H9 (cell line): ENCODE data around the gene COMT. TPM values are rescaled to one million over a fixed set of nuclear protein-coding genes. Genes with fewer than 3 reads are reported as not detected.

Experiments used
- DNase-seq: peaks from one replicate; pipeline ENCODE4 v3.0.0-alpha.2; 2017
- H2AFZ ChIP-seq: one replicate; pipeline ENCODE4 v1.6.1; 2013; ENCODE audit warnings: mild to moderate bottlenecking, low read length, control low read depth, moderate library complexity
- H2AK5ac ChIP-seq: 2 replicates; pipeline ENCODE4 v1.6.1; 2013; ENCODE audit warnings: low read length, control low read depth, mixed read lengths; ENCODE audit not compliant: insufficient read length
- H2BK120ac ChIP-seq: one replicate; pipeline ENCODE4 v1.6.1; 2013; ENCODE audit warnings: low read depth, mild to moderate bottlenecking, low read length, control low read depth, inconsistent platforms; ENCODE audit not compliant: poor library complexity, severe bottlenecking
- H2BK12ac ChIP-seq: 2 replicates; pipeline ENCODE4 v1.6.1; 2013; ENCODE audit warnings: low read length, control low read depth, mixed read lengths, low read depth; ENCODE audit not compliant: insufficient read length
- H2BK15ac ChIP-seq: 2 replicates; pipeline ENCODE4 v1.6.1; 2013; ENCODE audit warnings: low read depth, low read length, control low read depth
- H2BK20ac ChIP-seq: one replicate; pipeline ENCODE4 v1.6.1; 2013; ENCODE audit warnings: low read depth, mild to moderate bottlenecking, low read length, control low read depth, inconsistent platforms; ENCODE audit not compliant: poor library complexity, severe bottlenecking
- H2BK5ac ChIP-seq: 2 replicates; pipeline ENCODE4 v1.6.1; 2013; ENCODE audit warnings: low read length, control low read depth, mixed read lengths; ENCODE audit not compliant: insufficient read length
- H3K14ac ChIP-seq: 2 replicates; pipeline ENCODE4 v1.6.1; 2013; ENCODE audit warnings: low read length, control low read depth; ENCODE audit not compliant: insufficient read depth
- H3K18ac ChIP-seq: 2 replicates; pipeline ENCODE4 v1.6.1; 2013; ENCODE audit warnings: low read depth, mild to moderate bottlenecking, mixed read lengths, low read length, control low read depth; ENCODE audit not compliant: insufficient read length
- H3K23ac ChIP-seq: 2 replicates; pipeline ENCODE4 v1.6.1; 2013; ENCODE audit warnings: low read length, control low read depth, mixed read lengths, low read depth; ENCODE audit not compliant: insufficient read length
- H3K23me2 ChIP-seq: 2 replicates; pipeline ENCODE4 v1.6.1; 2013; ENCODE audit warnings: low read depth, mild to moderate bottlenecking, mixed read lengths, low read length, control low read depth; ENCODE audit not compliant: insufficient read length, poor library complexity, severe bottlenecking
- H3K27ac ChIP-seq: 2 replicates; pipeline ENCODE4 v1.5.1; 2013; ENCODE audit warnings: low read length, control low read depth, mixed read lengths, low read depth; ENCODE audit not compliant: insufficient read length
- H3K27me3 ChIP-seq: 2 replicates; pipeline ENCODE4 v1.6.1; 2013; ENCODE audit warnings: low read length, control low read depth, inconsistent platforms; ENCODE audit not compliant: insufficient read depth
- H3K4ac ChIP-seq: 2 replicates; pipeline ENCODE4 v1.6.1; 2013; ENCODE audit warnings: low read depth, mild to moderate bottlenecking, control low read depth, inconsistent platforms, low read length, moderate library complexity
- H3K4me1 ChIP-seq: 2 replicates; pipeline ENCODE4 v1.6.1; 2013; ENCODE audit warnings: low read length, control low read depth, inconsistent platforms; ENCODE audit not compliant: insufficient read depth
- H3K4me2 ChIP-seq: 2 replicates; pipeline ENCODE4 v1.6.1; 2013; ENCODE audit warnings: low read length, control low read depth, mixed read lengths; ENCODE audit not compliant: insufficient read length, insufficient read depth
- H3K56ac ChIP-seq: 2 replicates; pipeline ENCODE4 v1.6.1; 2013; ENCODE audit warnings: low read depth, mild to moderate bottlenecking, mixed read lengths, low read length, control low read depth; ENCODE audit not compliant: insufficient read length
- H3K79me1 ChIP-seq: 2 replicates; pipeline ENCODE4 v1.6.1; 2013; ENCODE audit warnings: low read depth, mild to moderate bottlenecking, moderate library complexity, low read length, control low read depth, inconsistent platforms; ENCODE audit not compliant: insufficient read depth, poor library complexity, severe bottlenecking
- H3K79me2 ChIP-seq: 2 replicates; pipeline ENCODE4 v1.6.1; 2013; ENCODE audit warnings: low read length, control low read depth, inconsistent platforms; ENCODE audit not compliant: insufficient read depth
- H3K9ac ChIP-seq: 2 replicates; pipeline ENCODE4 v1.6.1; 2013; ENCODE audit warnings: low read length, control low read depth, mixed read lengths; ENCODE audit not compliant: insufficient read length; ENCODE audit errors: extremely low read depth
- H3K9me3 ChIP-seq: one replicate; pipeline ENCODE4 v1.6.1; 2013; ENCODE audit warnings: low read depth, low read length, inconsistent platforms; ENCODE audit not compliant: control insufficient read depth
- H3T11ph ChIP-seq: one replicate; pipeline ENCODE4 v1.6.1; 2013; ENCODE audit warnings: mild to moderate bottlenecking, low read length, control low read depth, inconsistent platforms
- H4K20me1 ChIP-seq: one replicate; pipeline ENCODE4 v1.6.1; 2013; ENCODE audit not compliant: control insufficient read depth, insufficient read length, insufficient read depth
- H4K5ac ChIP-seq: 2 replicates; pipeline ENCODE4 v1.6.1; 2013; ENCODE audit warnings: low read depth, mild to moderate bottlenecking, mixed read lengths, low read length, control low read depth; ENCODE audit not compliant: insufficient read length
- H4K8ac ChIP-seq: replicated peaks from 2 replicates; pipeline ENCODE4 v1.6.1; 2013; ENCODE audit warnings: low read length, control low read depth, mixed read lengths, low read depth; ENCODE audit not compliant: insufficient read length
- H4K91ac ChIP-seq: 2 replicates; pipeline ENCODE4 v1.6.1; 2013; ENCODE audit warnings: low read depth, mild to moderate bottlenecking, moderate library complexity, mixed read lengths, low read length, control low read depth; ENCODE audit not compliant: insufficient read length
- H3K27ac Mint-ChIP-seq, 3 experiments: 2 replicates in 2 of 3; 3 replicates in 1 of 3; pipeline ENCODE4 v1.8.0; 2020 to 2021; ENCODE audit warnings: mixed read lengths in 3 of 3, mild to moderate bottlenecking in 1 of 3, moderate library complexity in 1 of 3
- H3K27me3 Mint-ChIP-seq: 2 replicates; pipeline ENCODE4 v1.8.0; 2021; ENCODE audit warnings: low read depth, mild to moderate bottlenecking, moderate library complexity, mixed read lengths
- H3K36me3 Mint-ChIP-seq, 3 experiments: 2 replicates in 2 of 3; 3 replicates in 1 of 3; pipeline ENCODE4 v1.8.0; 2020 to 2021; ENCODE audit warnings: low read depth in 3 of 3, mixed read lengths in 3 of 3; ENCODE audit not compliant: insufficient read depth in 1 of 3
- H3K4me1 Mint-ChIP-seq, 2 experiments: 2 replicates each; pipeline ENCODE4 v1.8.0; 2020; ENCODE audit warnings: mixed read lengths in 2 of 2
- H3K4me3 Mint-ChIP-seq, 2 experiments: 2 replicates in 1 of 2; 3 replicates in 1 of 2; pipeline ENCODE4 v1.8.0; 2020 to 2021; ENCODE audit warnings: mild to moderate bottlenecking in 2 of 2, mixed read lengths in 2 of 2, moderate library complexity in 1 of 2
- H3K9me3 Mint-ChIP-seq, 2 experiments: 2 replicates in 1 of 2; 3 replicates in 1 of 2; pipeline ENCODE4 v1.8.0; 2020; ENCODE audit warnings: mild to moderate bottlenecking in 2 of 2, mixed read lengths in 2 of 2, moderate library complexity in 1 of 2
- WGBS: extraction: QIAGEN DNeasy Blood & Tissue Kit; methylation state at CpG from one replicate; pipeline ENCODE4 v1.1.7; 2013; ENCODE audit warnings: missing lambda C conversion rate, low lambda C conversion rate, mixed read lengths; ENCODE audit not compliant: insufficient read length; ENCODE audit errors: extremely low coverage; 5-methylcytosine and 5-hydroxymethylcytosine counted together
- total RNA-seq: library from RNA; stranded (reverse); gene quantifications from 2 replicates; pipeline ENCODE4 v1.2.1, GENCODE V29; 2021
- TF ChIP-seq, protein P1 (sequence below): fragments of 200-600 bp; sonication (generic); conservative IDR thresholded peaks from 3 replicates; pipeline ENCODE4 v1.8.0; 2021; ENCODE audit warnings: antibody characterized with exemption, mild to moderate bottlenecking

The COMT gene
- total RNA-seq, 1 experiment from 2014 or later = 42.2 TPM

DNA sequence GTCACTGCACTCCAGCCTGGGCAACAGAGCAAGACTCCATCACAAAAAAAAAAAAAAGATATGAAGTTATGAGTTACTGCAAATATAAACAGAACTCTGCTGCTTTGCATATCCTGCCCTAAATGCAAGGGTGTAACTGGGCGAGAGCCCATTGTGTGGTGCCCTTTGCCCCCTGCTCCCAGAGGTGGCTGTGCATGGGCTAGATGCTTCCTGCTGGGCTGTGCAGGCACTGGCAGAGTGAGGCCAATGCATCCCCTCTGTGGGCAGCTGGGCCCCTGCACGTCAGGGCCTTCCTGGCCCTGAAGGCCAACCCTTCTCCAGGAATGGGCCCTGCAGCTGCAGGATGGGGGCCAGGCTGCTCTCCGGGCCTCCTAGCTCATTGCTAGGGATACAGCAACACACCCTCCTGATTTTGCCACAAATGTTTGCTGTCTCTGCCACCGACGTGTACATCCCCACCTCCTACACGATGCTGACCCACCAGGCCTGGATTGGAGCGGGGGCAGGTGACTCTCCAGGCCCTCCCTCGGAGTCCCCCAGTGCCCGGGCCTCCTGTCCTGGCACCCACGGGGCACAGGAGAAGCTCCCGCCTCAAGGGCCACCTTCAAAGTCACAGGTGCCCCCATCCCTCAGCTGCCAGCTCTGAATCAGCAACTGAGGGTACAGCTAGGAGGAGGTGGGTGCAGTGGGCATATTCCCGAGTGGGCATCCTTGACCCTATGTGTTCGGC, 40.7 kb upstream of the COMT start:
- peaks cover 0 to 2% (median 0%) of the 10 kb centered on the region in 3 experiments; a peak in 1 of 7 replicates for H3K36me3 Mint-ChIP-seq

More for the DNA sequence above, 40.7 kb upstream of the COMT start:
- Histone ChIP-seq H3K79me2 (no peaks in the 10 kb centered on the region), H3K27ac (no peak overlapping the region), H3T11ph (no peak overlapping the region), H2BK15ac (no peak overlapping the region), H3K4ac (no peak overlapping the region), H2BK20ac (no peak overlapping the region), H3K4me2 (no peak overlapping the region), H3K56ac (no peak overlapping the region), H3K79me1 (no peaks in the 10 kb centered on the region), H4K20me1 (no peaks in the 10 kb centered on the region), H3K23ac (no peak overlapping the region), H3K14ac (no peak overlapping the region; the same call in 1 of the 2 replicates), H3K9me3 (no peaks in the 10 kb centered on the region), H4K5ac (no peak overlapping the region), H2AK5ac (no peak overlapping the region), H3K27me3 (no peaks in the 10 kb centered on the region), H2BK12ac (no peak overlapping the region), H3K23me2 (no peaks in the 10 kb centered on the region), H3K4me1 (no peaks in the 10 kb centered on the region; the same call in 1 of the 2 replicates), H2BK5ac (no peak overlapping the region), H3K9ac (no peak overlapping the region), H3K18ac (no peak overlapping the region), H2BK120ac (no peak overlapping the region), H4K91ac (no peak overlapping the region), H2AFZ (no peak overlapping the region), H4K8ac (no peak overlapping the region)
- Mint-ChIP-seq H3K4me3 (no peak overlapping the region), H3K27ac (no peak overlapping the region), H3K27me3 (no peaks in the 10 kb centered on the region; the same call in 1 of the 2 replicates), H3K4me1 (peaks cover 10 to 18% of the 10 kb centered on the region in 2 experiments), H3K9me3 (no peaks in the 10 kb centered on the region)
- WGBS = no CpG with 5 or more reads among the region's 13 CpGs
- DNase-seq = no peak
- TF ChIP-seq, protein P1, sequence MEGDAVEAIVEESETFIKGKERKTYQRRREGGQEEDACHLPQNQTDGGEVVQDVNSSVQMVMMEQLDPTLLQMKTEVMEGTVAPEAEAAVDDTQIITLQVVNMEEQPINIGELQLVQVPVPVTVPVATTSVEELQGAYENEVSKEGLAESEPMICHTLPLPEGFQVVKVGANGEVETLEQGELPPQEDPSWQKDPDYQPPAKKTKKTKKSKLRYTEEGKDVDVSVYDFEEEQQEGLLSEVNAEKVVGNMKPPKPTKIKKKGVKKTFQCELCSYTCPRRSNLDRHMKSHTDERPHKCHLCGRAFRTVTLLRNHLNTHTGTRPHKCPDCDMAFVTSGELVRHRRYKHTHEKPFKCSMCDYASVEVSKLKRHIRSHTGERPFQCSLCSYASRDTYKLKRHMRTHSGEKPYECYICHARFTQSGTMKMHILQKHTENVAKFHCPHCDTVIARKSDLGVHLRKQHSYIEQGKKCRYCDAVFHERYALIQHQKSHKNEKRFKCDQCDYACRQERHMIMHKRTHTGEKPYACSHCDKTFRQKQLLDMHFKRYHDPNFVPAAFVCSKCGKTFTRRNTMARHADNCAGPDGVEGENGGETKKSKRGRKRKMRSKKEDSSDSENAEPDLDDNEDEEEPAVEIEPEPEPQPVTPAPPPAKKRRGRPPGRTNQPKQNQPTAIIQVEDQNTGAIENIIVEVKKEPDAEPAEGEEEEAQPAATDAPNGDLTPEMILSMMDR = no peak
